ENCODE results near the gene PHIP. TPM values are rescaled to one million over a fixed set of nuclear protein-coding genes. Genes with fewer than 3 reads are reported as not detected.

PHIP gene
- polyA plus RNA-seq, 1 experiment, result 3.1 TPM

- Histone ChIP-seq H3K36me3 (ENCODE audit: control insufficient read depth, insufficient read depth, low read length) (no peaks in the 10 kb centered on the region), H3K4me3 (ENCODE audit: low read depth, low read length) (no peak overlapping the region), H3K27me3 (ENCODE audit: control insufficient read depth, insufficient read depth, low read length) (no peaks in the 10 kb centered on the region)
- no peak for TF ChIP-seq CTCF (IDR thresholded peaks at IDR 0.05; ENCODE audit: insufficient read depth, low read depth, low read length)
- CTCF ChIA-PET, result no interaction called here
- POLR2A ChIA-PET, result no interaction called here
- DNase-seq (ENCODE audit: low read depth), result no peak
Measured at GRCh38 chr6:78911218-78911940, 166.7 kb downstream of the PHIP start.

GRCh38 chr6:78910591-78911171, 167.4 kb downstream of the PHIP start:
- ChIA-PET CTCF (no interaction called here), POLR2A (no interaction called here)
- Histone ChIP-seq H3K27me3 (ENCODE audit: control insufficient read depth, insufficient read depth, low read length) (no peaks in the 10 kb centered on the region), H3K36me3 (ENCODE audit: control insufficient read depth, insufficient read depth, low read length) (no peaks in the 10 kb centered on the region), H3K4me3 (ENCODE audit: low read depth, low read length) (peak overlapping the region; percentile 31)
- DNase-seq (ENCODE audit: low read depth), result no peak
- no peak for TF ChIP-seq CTCF (IDR thresholded peaks at IDR 0.05; ENCODE audit: insufficient read depth, low read depth, low read length)

GRCh38 chr6:78910010-78910409, 168.0 kb downstream of the PHIP start:
- no peaks in the 10 kb centered on the region for H3K36me3 ChIP-seq (ENCODE audit: control insufficient read depth, insufficient read depth, low read length)
- no peak for DNase-seq (ENCODE audit: low read depth)
- no peaks in the 10 kb centered on the region for H3K27me3 ChIP-seq (ENCODE audit: control insufficient read depth, insufficient read depth, low read length)
- no peak overlapping the region for H3K4me3 ChIP-seq (ENCODE audit: low read depth, low read length)
- ChIA-PET CTCF (no interaction called here), POLR2A (no interaction called here)
- no peak for TF ChIP-seq CTCF (IDR thresholded peaks at IDR 0.05; ENCODE audit: insufficient read depth, low read depth, low read length)

GRCh38 chr6:78909391-78909790, 168.7 kb downstream of the PHIP start:
- H3K36me3 ChIP-seq (ENCODE audit: control insufficient read depth, insufficient read depth, low read length), result no peaks in the 10 kb centered on the region
- ChIA-PET CTCF (no interaction called here), POLR2A (no interaction called here)
- H3K4me3 ChIP-seq (ENCODE audit: low read depth, low read length), result no peak overlapping the region
- H3K27me3 ChIP-seq (ENCODE audit: control insufficient read depth, insufficient read depth, low read length), result no peaks in the 10 kb centered on the region
- DNase-seq (ENCODE audit: low read depth), result peak; percentile 76
- no peak for TF ChIP-seq CTCF (IDR thresholded peaks at IDR 0.05; ENCODE audit: insufficient read depth, low read depth, low read length)

GRCh38 chr6:78908621-78909020, 169.4 kb downstream of the PHIP start:
- TF ChIP-seq CTCF (IDR thresholded peaks at IDR 0.05; ENCODE audit: insufficient read depth, low read depth, low read length), result no peak
- ChIA-PET CTCF (no interaction called here), POLR2A (no interaction called here)
- no peaks in the 10 kb centered on the region for H3K27me3 ChIP-seq (ENCODE audit: control insufficient read depth, insufficient read depth, low read length)
- H3K36me3 ChIP-seq (ENCODE audit: control insufficient read depth, insufficient read depth, low read length), result no peaks in the 10 kb centered on the region
- H3K4me3 ChIP-seq (ENCODE audit: low read depth, low read length), result no peak overlapping the region
- no peak for DNase-seq (ENCODE audit: low read depth)

Data from BJ (cell line).